HG03095 (cell line): Measurements from ENCODE around the gene GHRHR.

ENCODE experiments used
- ATAC-seq: cut with Tn5 transposase; IDR thresholded peaks from one replicate; pipeline ENCODE4 v1.9.1; 2021; ENCODE audit warnings: moderate library complexity; ENCODE audit not compliant: unreplicated experiment

GHRHR gene

DNA sequence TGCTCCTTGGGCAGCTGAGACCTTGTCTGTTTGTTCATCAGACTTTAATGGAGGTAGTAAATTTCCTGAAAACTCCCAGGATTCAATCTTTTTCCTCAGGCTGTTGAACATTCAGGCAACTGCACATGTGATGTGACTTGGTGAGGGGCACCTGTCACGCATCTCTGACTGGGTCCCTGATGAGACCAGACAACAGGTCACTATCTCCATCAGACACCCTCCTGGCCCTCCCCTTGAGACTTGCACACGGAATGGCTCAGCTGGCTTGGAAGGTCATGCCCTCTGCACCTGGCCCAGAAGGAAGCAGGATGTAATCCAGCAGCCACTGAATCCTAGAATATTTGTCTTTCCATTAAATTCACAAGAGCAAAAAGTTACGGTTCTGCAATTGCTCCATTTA, 36.2 kb upstream of the GHRHR start:
- no peak for ATAC-seq

DNA sequence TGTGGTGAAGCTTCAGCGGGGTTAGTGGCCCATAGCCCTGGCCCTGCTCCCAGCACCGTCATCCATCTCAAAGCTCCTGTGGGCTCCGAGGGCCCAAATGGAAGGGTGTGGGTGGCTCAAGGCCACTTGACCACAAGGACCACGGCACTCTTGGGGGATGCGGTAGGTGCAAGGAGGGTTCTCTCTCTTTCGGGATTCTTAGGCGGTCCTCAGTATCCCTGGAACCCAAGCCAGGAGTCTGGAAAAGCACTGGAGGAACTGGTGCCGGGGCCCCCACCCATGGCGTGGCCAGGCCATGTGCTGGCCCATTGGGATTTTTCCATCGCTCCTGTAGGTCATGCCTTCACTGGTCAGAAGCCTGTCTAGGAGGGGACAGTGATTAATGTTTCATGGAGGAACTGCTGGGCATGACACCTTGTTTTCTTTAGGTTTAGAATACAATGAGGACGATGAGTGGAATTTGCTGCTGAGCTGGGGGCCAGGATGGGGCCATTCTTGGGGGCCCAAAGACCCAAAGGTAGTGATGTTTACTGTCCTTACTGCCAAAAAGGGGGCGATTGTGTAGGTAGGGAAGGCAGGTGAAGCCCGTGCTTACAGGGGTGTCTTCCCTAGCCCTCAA, 35.4 kb upstream of the GHRHR start:
- no peak for ATAC-seq

DNA sequence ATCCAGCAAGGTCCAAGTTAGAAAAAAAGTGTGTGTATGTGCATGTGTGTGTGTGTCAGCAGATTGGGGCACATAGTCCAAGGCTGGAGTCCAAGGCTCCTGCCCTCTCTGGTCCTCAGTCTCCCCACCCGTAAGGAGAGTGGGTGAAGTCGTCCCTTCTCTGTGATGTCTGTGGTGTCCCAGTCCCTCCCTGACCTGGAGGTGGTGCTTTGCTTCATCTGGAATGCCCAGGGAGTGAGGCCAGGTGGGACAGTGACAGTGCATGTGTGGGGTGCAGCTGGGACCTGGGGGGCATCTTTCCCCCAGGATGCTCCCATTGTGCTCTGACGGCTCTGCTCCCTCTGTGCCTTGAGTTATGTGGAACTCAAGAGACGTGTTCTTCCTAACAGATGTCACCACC, 34.1 kb upstream of the GHRHR start:
- ATAC-seq, result no peak

DNA sequence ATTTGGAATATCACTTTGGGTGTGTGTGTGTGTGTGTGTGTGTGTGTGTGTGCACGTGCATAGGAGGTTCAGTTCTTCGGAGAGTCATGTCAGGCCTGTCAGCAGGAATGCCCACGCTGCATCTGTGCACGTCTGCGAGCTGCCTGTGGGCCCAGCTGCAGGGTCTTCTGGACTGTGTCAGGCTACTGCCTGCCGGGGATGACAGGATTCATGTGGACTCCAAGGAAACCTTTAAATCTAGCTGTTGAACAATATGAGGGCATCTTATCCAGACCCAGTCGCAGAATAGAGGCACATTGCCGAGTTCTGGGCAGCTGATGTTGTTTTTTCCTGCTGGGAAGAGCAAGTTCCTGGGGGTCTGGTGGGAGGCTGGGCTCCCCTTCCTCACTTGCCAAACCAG, 33.1 kb upstream of the GHRHR start:
- ATAC-seq, result no peak

DNA sequence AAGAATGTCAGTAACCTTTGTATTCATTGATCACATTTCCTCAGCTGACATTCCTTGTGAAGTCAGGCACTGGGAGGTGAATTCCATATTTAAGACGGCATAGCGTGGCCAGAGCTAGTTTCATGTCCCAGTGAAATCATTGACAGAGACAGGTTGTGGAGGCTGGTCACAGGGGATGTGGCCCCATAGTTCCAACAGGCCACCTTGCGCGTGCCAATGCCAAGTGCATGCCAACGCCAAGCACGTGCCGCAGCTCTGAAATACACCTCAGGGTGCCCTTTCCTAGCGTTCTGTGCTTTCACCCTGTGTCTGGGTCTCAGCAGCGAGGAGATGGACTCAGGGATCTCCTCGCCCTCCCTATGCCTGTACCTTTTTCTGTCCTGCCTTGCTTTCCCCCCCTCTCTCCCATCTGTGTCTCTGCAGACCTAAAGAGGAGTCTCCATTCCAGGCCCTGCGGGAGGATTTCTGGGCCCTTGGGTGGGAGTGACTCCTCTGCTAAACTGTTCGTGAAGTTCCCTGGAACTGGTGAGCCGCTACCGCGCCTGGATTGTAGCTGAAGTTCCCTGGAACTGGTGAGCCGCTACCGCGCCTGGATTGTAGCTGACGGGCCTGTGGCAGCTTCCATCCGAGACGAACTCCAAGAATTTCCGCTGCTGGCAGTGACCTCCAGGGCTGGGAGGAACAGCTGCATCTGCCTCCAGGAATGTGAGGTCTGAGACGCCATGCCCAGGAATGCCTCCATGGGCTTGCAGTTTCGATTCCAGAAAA, 32.4 kb upstream of the GHRHR start:
- no peak for ATAC-seq

DNA sequence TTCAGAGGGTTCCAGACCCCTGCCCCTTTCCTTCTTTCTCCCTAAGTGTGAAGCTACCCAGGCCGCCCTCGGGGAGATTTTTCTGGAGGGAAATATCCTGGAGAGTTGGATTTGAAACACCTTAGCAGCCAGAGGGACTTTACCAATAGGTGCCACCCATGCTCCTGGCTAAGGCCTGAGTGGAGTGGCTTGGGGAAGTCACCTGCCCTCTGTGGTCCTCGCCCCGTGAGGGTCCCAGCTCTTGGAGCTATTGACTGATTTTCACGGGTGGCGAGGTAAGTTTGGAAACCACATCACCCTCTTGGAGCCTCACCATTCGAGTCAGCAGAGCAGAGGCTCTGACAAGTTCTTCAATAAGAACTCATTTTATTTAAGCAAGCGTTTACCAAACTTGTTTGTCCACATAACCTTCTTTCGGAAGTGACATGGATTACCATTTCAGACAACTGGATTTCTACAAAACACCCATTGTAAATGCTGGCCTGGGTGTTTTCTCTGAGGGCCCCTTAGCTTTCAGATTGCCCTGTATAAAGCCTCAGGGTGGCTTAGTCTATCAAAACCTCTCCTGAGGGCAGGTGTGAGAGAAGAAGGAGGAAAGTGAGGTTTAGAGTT, 31.7 kb upstream of the GHRHR start:
- ATAC-seq, result no peak

DNA sequence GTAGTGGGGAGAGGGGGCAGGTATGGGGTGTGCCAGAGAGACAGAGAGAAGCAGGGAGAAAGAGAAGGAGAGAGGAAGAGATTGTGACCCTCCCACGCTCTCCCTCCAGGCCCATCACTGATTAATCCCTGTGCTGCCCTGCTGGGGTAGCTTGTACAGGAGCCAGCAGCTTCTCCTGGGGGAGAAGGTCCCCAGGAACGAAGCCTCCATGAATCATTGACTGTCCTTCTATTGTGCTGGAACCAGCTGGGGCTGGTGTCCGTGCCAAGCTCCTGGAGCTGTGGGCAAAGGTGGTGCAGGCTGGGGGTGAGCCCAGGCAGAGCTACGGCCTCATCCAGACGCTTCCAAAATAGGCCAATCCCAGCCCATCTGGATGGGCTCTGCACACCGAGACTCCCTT, 31.2 kb upstream of the GHRHR start:
- ATAC-seq, result no peak

DNA sequence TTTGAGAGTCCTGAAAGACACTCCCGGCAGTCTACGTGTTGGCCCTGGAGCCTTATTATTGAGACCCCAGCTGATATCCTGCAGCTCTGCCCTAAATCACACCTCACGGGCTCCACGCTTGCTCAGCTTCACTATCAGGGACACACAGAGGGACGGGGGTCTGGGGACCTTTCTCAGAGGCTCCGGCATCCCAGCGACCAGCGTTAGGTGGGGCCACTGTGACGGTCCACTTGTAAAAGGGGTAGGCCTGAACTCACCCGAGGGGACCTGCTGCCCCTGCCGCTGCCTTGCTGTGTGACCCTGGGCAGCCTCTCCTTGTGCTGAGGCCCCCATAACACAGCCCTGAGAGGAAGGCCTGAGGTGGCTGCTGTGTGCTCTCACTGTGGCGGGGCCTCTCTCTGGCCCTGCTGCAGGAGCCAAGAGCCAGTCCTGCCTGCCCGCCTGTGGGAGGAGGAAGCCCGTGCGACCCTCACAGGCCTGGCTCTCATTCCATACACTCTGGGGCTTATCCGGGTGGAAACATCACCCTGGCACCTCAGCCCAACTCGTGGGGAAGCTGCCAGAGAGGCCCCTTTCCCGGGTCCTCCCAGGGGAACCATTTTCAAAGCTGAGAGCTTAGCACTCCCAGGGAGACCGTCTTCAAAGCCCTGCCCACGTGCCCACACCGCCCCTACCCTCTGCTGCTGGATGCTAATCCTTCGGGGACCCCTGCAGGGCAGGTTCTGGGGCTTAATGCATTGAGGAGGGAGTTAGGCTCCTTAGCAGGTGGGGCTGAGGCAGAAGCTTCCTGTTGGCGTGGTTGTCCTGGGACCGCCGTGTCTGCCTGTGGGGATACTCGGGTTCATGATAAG, 30.4 kb upstream of the GHRHR start:
- no peak for ATAC-seq

DNA sequence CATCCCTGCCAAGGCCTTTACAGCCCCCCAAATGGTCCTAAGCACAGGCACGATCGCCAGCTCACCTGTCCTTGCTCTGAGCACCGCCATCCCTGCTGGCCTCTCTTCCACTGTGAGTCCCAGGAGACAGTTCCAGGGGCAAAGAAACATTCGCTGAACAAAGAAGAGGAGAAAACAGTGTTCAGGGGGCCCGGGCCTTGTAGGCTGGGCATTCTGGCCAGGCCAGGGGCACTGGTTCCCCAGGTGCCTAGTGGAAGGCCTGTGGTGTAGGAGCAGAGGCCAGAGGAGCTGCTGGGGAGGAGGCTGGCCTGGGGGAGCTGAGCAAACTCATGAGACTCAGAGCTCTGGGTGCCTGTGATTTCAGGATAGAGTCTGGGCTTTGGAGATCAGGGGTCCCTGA, 29.5 kb upstream of the GHRHR start:
- ATAC-seq, result no peak

DNA sequence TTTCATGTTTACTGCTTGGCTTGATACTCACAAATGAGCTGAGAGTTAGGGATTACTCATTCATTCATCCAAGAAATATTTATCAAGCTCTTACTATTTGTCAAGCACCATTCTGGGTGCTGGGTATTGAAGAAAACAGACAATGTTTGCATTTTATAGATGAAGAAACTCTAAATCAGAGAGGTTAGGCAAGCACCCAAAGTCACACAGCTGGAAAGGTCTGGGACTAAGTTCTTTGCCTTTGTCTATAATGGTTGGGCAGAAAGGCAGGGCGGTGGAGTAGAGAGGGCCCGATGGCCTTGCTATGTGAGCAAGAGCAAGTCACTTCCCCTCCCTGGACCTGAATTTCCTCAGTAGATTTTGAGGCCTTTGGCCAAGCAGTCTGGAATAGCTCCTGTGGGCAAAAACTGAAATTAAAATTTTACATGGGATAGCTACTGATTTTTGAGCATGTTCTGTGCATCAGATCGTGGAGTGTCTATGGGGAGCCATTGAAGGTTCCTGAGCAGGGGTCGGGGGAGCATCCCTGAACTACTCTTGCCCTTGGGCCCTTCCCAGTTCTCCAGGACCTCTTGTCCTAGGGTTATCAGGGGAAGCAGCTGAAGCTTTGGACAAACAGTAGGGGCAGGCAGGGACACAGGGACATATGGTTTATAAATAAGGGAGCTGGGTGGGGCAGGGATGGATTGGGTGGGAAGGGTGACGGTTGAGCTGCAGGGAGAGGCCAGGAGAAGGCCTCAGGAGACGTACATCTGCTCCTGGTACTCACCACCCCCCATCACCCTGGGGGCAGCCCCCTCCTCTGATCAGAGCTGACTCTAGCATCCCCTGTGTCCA, 28.8 kb upstream of the GHRHR start:
- no peak for ATAC-seq

DNA sequence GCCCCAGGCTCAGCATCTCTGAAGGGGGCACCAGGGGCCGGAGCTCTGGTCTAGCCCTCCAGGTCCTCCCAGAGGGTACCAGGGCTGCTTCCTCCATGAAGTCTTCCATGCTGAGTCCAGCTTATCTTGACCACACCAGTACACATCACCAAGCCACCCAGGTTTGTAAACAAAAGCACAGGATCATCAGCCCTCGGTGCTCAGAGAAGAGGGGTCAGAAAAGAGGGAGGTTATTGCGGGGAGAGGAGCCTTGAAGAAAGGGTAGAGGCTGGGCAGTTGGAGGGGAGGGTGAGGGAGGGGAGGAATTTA, 28.2 kb upstream of the GHRHR start:
- no peak for ATAC-seq

DNA sequence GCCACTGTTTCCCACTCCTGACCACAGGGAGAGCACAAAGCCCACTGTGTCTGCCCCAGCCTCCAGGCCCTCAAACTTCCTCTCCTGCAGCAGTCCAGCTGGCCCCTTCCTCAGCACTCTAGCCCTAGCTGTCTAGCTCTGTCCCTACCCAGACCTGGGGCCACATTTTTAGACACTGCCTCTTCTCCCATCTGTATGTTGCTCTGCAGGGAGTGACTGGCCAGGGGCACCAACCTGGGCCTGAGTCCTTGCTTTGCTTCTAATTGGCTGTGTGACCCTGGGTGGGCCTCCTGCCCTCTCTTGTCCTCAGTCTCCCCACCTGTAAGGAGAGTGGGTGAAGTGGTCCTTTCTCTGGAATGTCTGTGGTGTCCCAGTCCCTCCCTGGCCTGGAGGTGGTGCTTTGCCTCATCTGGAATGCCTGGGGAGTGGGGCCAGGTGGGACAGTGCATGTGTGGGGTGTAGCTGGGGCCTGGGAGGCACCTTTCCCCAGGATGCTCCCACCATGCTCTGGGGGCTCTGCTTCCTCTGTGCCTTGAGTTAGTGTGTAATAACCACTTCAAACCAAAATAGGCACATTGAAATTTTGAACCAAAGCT, 27.0 kb upstream of the GHRHR start:
- ATAC-seq, result no peak

DNA sequence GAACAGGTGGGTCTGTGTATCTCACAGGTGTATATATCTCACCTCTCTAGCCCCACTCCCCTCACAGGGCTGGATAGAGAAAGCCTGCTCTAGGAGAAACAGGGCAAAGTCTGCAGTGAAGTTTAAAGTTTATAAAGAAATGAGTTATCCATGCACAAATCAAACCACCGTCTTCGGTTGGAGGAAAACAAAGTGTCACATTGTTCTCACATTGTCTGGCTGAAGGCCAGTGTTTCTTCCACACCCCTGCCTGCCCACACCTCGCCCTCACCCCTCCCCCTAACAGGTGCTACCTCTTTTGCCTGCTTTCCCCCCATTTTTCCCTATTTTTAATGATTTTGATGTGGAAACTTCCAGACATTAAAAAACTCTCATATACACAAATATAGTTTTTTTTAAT, 26.3 kb upstream of the GHRHR start:
- no peak for ATAC-seq

DNA sequence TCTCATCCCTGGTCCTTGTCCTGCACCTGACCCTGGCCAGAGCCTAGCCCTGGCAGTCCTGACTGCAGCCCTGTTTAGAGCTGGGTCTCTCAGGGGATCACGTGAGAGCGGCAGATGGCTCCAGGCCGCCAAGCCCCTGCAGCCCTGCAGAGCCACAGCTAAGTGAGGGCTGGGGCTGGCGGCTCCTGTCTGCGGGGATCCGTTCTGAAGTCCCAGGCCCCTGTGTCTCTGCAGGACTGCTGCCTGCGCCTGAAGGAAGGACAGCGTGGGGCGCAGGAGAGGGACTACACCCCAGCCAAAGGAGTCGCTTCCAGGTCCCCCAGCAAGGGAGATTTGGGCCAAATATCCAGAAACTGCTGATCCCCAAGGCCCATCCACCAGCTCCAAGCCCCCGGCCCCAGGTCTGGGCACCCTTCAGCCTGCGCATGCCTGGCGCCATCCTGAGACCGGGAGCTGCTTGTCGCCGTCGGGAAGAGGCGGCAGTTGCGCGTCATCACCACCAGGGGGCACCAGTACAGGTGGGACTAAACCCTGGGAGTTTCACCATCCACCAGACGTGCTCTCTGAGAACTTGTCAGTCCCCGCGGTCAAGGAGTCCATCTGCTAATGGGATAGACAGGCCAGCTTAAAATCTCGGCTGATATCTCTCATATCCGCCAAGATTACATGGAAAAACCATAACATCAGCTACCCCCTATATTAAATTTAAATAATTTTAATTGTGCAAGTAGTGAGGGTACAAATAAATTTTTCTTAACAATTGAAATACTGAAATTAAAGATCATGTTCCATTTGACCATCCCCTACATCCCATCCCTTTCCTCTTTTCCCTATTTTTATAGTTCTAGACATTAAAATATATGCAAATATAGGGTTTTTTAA, 25.1 kb upstream of the GHRHR start:
- peak; percentile 80 for ATAC-seq

DNA sequence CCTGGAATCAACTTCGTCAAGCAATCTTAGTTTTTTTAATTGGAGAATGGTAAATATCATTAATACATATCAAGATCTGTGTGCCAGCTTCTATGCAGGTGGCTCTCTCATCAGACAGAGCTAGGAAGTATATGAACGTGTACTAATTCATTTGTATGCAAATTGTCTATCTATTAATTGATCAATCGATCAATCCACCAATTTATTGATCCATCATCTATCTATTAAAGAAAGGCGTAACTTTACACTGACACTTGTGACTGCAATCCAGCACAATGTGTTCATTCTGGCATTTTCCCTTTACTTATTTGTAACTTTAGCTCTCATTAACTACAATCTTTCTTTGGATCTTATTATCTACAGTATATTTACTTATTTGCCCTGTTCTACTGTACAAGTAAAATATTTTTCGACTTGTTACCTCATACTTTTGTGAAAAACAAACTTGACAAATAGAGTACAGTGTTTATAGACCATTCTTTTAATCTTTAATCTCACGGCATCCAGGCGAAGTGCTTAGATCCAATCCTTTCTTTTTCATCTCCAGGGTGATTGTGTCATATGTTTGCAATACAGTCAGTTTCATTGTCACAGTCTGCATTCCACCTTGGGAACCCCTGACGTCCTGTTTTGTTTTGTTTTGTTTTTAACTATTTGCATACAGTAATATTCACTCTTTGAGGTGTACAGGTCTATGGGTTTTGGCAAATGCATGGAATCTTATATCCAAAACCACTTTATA, 22.0 kb upstream of the GHRHR start:
- no peak for ATAC-seq

DNA sequence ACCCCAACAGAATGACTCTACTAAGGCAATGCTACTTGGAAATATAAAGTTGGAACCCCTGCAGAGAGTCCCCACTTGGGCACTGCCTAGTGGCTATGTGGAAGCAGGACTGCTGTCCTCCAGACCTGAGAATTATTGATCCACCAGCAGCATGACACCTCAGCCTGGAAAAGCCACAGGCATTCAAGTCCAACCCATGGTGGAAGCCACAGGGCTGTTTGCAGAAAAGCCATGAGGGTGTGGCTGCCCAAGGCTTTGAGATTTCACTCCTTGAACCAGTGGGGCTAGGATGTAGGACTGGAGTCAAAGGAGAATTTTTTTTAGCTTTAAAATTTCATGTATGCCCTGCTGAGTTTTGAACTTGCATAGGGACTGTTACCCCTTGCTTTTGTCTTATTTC, 13.6 kb upstream of the GHRHR start:
- no peak for ATAC-seq

DNA sequence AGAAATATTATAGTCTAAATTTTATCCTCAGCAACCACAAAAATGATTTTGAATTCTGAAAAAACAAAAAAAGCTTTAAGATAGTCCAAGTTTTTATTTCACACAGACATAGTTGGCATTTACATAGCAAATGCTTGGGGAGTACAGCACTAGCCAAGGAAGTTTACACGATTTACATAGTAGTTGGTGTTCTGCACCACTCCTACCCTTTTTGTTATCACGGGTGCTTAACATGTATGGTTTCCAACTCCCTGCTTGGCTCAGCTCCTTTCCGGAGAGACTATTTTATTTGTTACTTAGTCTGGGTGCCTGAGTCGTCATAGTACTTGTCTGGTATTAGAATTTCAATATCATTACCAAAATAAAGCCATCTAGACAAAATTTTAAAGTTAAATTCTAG, 8.8 kb upstream of the GHRHR start:
- no peak for ATAC-seq

DNA sequence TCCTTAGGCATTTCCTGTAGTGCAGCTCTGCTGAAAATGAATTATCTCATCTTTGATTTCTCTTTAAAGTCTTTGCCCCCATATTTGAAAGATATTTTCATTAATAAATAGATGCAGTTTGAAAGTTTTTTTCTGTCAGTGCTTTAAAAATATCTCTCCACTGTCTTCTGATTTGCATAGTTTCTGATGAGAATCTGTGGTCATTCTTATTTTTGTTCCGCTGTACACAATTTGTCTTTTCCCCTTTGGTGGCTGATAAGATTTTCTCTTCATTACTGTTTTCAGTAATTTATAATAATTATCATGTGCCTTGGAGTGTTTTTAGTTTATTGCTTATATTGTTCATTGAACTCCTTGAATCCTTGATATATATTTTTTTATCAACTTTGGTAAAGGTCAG, 7.0 kb upstream of the GHRHR start:
- no peak for ATAC-seq

DNA sequence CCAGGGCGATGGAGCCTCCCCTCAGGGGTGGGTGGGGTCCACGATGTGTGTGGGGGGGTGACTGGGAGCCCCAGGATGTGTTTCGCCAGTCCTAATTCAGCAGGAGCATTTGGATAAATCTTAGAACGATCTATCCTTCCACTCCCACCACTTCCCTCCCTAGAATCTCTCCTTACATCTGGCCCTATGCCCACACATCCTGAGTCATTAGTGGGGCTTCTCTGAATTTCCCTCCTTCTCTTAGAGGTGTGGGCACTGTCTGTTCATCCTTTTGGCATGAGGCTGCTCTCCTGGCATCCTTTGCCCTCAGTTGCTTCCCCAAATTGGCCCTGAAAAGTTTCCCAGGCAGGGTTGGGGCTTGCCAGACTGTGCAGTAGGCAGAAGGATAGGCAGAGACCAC, 1.6 kb downstream of the GHRHR start:
- no peak for ATAC-seq
